Measurements from ENCODE around the gene SESN1.

GRCh38 chr6:109081026-109081425, 13.6 kb downstream of the SESN1 start:
- no peak for TF ChIP-seq CTCF (IDR thresholded peaks at IDR 0.05)
- TF ChIP-seq RFX5 (IDR thresholded peaks at IDR 0.05) = no peak
- TF ChIP-seq MYC (IDR thresholded peaks at IDR 0.05; ENCODE audit: borderline replicate concordance, low read length) = no peak
- no peak for TF ChIP-seq CHD2 (IDR thresholded peaks at IDR 0.05; ENCODE audit: low read length, partially characterized antibody)
- no peak for TF ChIP-seq USF2 (IDR thresholded peaks at IDR 0.05)
